ENCODE results near the gene HOXC11.

Gene HOXC11

DNA sequence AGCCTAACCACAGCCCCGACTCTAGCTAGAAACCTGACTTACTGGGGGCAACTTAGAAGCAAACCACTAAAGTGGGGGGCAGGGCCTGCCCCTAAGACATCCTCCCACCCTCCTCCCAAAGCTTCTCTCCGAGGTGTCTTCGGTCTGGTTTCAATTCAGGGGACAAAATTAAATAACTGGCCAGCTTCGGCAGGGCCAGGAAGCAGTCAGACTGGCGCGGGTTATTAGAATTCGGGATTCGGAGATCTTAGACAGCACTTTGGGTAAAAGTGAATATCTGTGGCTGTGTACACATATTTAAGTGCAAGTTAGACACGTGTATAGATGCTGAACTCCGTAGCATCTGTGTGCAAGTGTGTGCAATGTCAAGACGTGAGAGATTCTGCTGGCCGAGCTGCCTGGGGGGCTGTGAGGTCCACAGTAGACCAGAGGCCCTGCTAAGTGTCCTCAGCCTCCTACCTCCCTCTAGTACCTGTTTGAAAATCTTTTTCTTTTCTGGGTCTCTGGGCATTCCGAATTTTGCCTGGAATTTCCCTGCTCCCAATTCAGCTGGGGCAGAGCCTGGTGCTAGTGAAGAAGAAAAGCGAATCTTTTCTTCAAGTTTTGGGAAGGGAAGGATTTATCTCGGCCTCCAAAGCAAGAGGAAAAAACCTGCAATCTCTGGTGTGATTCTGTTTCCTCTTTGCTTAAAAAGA lies 8.0 kb downstream of the HOXC11 start:
- TF ChIP-seq, protein P1, sequence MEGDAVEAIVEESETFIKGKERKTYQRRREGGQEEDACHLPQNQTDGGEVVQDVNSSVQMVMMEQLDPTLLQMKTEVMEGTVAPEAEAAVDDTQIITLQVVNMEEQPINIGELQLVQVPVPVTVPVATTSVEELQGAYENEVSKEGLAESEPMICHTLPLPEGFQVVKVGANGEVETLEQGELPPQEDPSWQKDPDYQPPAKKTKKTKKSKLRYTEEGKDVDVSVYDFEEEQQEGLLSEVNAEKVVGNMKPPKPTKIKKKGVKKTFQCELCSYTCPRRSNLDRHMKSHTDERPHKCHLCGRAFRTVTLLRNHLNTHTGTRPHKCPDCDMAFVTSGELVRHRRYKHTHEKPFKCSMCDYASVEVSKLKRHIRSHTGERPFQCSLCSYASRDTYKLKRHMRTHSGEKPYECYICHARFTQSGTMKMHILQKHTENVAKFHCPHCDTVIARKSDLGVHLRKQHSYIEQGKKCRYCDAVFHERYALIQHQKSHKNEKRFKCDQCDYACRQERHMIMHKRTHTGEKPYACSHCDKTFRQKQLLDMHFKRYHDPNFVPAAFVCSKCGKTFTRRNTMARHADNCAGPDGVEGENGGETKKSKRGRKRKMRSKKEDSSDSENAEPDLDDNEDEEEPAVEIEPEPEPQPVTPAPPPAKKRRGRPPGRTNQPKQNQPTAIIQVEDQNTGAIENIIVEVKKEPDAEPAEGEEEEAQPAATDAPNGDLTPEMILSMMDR (IDR thresholded peaks at IDR 0.05; ENCODE audit: insufficient read depth, low read depth, low read length, missing control alignments): no peak
- no peak overlapping the region for H3K4me3 ChIP-seq (ENCODE audit: low read length)
- DNase-seq (ENCODE audit: low read depth): no peak

GRCh38 chr12:53981634-53982565 lies 9.0 kb downstream of the HOXC11 start:
- H3K4me3 ChIP-seq (ENCODE audit: low read length): no peak overlapping the region
- TF ChIP-seq, protein P1 (IDR thresholded peaks at IDR 0.05; ENCODE audit: insufficient read depth, low read depth, low read length, missing control alignments): no peak
- DNase-seq (ENCODE audit: low read depth): no peak

DNA sequence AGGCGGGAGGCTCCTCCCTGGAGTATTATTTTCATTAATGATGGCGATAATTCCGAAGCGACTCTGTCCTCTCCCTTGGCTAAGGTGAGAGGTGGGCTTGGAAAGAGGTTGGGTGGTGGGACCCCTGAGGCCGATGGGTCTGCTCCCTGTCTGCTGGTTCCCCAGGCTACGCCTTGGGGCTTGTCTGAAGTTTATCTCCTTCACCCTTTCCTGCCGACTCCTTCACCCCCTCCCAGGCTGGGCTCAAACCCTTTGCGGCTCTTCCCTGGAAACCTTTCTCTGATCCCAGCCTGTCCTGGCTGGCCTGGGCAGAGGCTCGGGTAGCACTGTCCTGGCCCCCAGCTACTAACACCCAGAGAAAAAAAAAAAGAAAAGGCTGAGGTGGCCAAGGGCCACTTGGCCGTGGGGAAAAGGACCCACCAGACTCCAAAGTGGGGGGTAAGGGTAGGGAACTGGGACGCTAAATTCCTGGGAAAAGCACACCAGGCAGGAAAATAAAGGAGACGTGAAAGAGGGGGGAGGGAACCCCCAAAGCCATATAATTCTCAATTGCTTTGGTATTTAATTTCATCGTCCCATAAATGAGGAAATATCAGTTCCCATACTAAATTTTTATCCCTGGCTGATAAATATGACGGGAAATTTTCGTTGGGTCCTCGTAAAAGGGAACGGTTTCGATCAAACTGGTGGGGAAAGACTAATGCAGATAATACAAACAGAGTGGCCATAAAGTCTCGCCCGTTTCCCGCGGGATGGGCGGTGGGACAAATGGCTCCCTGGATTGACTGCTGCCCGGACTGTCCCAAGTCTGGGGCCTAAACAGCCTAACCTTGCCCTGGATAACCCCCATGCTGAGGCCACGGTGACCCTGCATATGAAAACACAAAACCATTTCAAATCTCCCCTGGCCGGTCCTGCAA lies 10.0 kb downstream of the HOXC11 start:
- H3K4me3 ChIP-seq (ENCODE audit: low read length): no peak overlapping the region
- DNase-seq (ENCODE audit: low read depth): no peak

GRCh38 chr12:53983568-53983949 lies 10.6 kb downstream of the HOXC11 start:
- TF ChIP-seq, protein P1 (IDR thresholded peaks at IDR 0.05; ENCODE audit: insufficient read depth, low read depth, low read length, missing control alignments): no peak
- DNase-seq (ENCODE audit: low read depth): no peak
- H3K4me3 ChIP-seq (ENCODE audit: low read length): no peak overlapping the region

More for the DNA sequence above, 10.0 kb downstream of the HOXC11 start:
- TF ChIP-seq, protein P1 (IDR thresholded peaks at IDR 0.05; ENCODE audit: insufficient read depth, low read depth, low read length, missing control alignments): no peak

- H3K4me3 ChIP-seq (ENCODE audit: low read length): no peak overlapping the region
- TF ChIP-seq, protein P1 (IDR thresholded peaks at IDR 0.05; ENCODE audit: insufficient read depth, low read depth, low read length, missing control alignments): no peak
These were observed 11.1 kb downstream of the HOXC11 start for GRCh38 chr12:53983950-53984572.

More at GRCh38 chr12:53983950-53984572, 11.1 kb downstream of the HOXC11 start:
- DNase-seq (ENCODE audit: low read depth): no peak
